Fibroblast of lung (primary cell): ENCODE results near the gene ABCD4.

ENCODE experiments used
- EZH2 ChIP-seq: IDR thresholded peaks from 2 replicates; pipeline ENCODE4 v1.5.1; 2012; ENCODE audit warnings: low read length, control low read depth, mild to moderate bottlenecking; ENCODE audit errors: missing control alignments
- TF ChIP-seq, protein P1 (sequence below), 2 donors: IDR thresholded peaks in 1 of 2; conservative IDR thresholded peaks in 1 of 2; 1 replicate in 1 of 2; 2 replicates in 1 of 2; pipeline ENCODE4 v1.5.1; 2011 to 2012; ENCODE audit warnings: low read length in 2 of 2, control low read depth in 1 of 2, inconsistent platforms in 1 of 2, low read depth in 1 of 2, mild to moderate bottlenecking in 1 of 2

DNA sequence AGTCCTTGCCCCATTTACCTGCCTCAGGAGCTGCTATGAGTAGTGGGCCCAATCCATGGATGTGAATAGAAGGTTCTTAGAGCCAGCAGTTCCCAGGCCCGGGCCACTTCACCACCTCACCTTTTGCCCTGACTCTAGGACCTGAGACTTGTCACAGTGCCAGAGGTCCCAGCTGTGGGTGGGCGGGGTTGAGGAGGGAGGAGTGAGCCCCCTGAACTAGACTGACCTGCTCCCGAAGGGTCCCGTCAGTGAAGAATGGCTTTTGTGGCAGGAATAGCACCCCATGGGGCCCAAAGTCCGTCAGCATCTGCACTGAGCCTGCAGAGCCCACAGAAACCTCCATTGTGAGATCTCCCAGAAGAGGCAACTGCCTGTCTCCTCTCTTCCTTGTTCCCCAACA, 12.9 kb downstream of the ABCD4 start:
- TF ChIP-seq, protein P1, sequence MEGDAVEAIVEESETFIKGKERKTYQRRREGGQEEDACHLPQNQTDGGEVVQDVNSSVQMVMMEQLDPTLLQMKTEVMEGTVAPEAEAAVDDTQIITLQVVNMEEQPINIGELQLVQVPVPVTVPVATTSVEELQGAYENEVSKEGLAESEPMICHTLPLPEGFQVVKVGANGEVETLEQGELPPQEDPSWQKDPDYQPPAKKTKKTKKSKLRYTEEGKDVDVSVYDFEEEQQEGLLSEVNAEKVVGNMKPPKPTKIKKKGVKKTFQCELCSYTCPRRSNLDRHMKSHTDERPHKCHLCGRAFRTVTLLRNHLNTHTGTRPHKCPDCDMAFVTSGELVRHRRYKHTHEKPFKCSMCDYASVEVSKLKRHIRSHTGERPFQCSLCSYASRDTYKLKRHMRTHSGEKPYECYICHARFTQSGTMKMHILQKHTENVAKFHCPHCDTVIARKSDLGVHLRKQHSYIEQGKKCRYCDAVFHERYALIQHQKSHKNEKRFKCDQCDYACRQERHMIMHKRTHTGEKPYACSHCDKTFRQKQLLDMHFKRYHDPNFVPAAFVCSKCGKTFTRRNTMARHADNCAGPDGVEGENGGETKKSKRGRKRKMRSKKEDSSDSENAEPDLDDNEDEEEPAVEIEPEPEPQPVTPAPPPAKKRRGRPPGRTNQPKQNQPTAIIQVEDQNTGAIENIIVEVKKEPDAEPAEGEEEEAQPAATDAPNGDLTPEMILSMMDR (conservative IDR thresholded peaks at IDR 0.05 in 1 of 2, IDR thresholded peaks at IDR 0.05 in 1 of 2; ENCODE audit: low read depth in 1 of 2, low read length in 2 of 2) = no peak
- no peak for TF ChIP-seq EZH2
